Adrenal gland (tissue), 12 donors: ENCODE data around the gene SLC24A3. TPM values are rescaled to one million over a fixed set of nuclear protein-coding genes. Genes with fewer than 3 reads are reported as not detected.

Experiments used
- DNase-seq, 7 donors: peaks; one replicate each; pipeline ENCODE4 v3.0.0-alpha.2; 2019 to 2020
- H3K27ac ChIP-seq, 5 donors: fragments of 200-600 bp; sonication (generic) in 4 of 5; 1 replicate in 3 of 5; 2 replicates in 2 of 5; pipeline versions ENCODE4 v1.5.1 to v1.8.0; 2016 to 2020; ENCODE audit warnings: mild to moderate bottlenecking in 1 of 5
- H3K27me3 ChIP-seq: fragments of 200-600 bp; 2 replicates; pipeline ENCODE4 v1.8.0; 2021
- H3K36me3 ChIP-seq, 2 donors: fragments of 200-600 bp; replicated peaks in 1 of 2; 1 replicate in 1 of 2; 2 replicates in 1 of 2; pipeline versions ENCODE4 v1.5.1 to v1.8.0; 2018 to 2022
- H3K4me1 ChIP-seq, 2 donors: fragments of 200-600 bp; replicated peaks in 1 of 2; 1 replicate in 1 of 2; 2 replicates in 1 of 2; pipeline versions ENCODE4 v1.5.1 to v1.8.0; 2018 to 2021
- H3K4me3 ChIP-seq, 4 donors: fragments of 200-600 bp; sonication (generic) in 3 of 4; one replicate each; pipeline ENCODE4 v1.5.1; 2016 to 2018
- H3K9me3 ChIP-seq, 3 donors: fragments of 200-600 bp; sonication (generic) in 1 of 3; replicated peaks in 1 of 3; 1 replicate in 2 of 3; 2 replicates in 1 of 3; pipeline versions ENCODE4 v1.5.1 to v1.8.0; 2016 to 2021
- POLR2A ChIP-seq, 2 donors: fragments of 450-650 bp; IDR thresholded peaks; one replicate each; pipeline ENCODE4 v1.6.1; 2017; ENCODE audit warnings: antibody characterized with exemption in 2 of 2, mild to moderate bottlenecking in 2 of 2, moderate library complexity in 1 of 2
- WGBS, 4 donors: extraction: QIAGEN DNeasy Blood & Tissue Kit in 2 of 4; methylation state at CpG; one replicate each; pipeline versions ENCODE4 v1.1.5 to v1.1.7; 2013 to 2017; 5-methylcytosine and 5-hydroxymethylcytosine counted together
- intact Hi-C, 2 donors: fragments of 100-400 bp; cut with DNase I; formaldehyde crosslinking; loops; one replicate each; pipeline versions ENCODE4 v1.14.1 to v1.15.0; 2022 to 2023
- polyA plus RNA-seq, 3 donors: library from polyadenylated mRNA; stranded (reverse); fragments of 200-250 nt in 2 of 3; fragments of 350-450 nt in 1 of 3; fragmentation: Illumina TruSeq in 1 of 3; extraction: RNeasy Lipid Tissue Mini Kit (QIAGEN cat#74804) in 1 of 3; gene quantifications; one replicate each; pipeline ENCODE4 v1.2.3, GENCODE V29; 2013 to 2014
- total RNA-seq, 9 donors: library from RNA; depleted of rRNA in 4 of 9; stranded (reverse); fragments of >200 nt in 4 of 9; fragments of 120-200 nt in 1 of 9; fragmentation: NEBNext Ultra II Directional in 1 of 9; extraction: Animal tissue kit (Norgen Biotek cat#: 25700) in 1 of 9; gene quantifications; one replicate each; pipeline versions ENCODE4 v1.1.0 to v1.2.4, GENCODE V29; 2013 to 2023
- TF ChIP-seq, protein P1 (sequence below), 6 experiments: fragments of 450-650 bp in 4 of 6; fragments of 200-600 bp in 2 of 6; sonication (generic) in 1 of 6; IDR thresholded peaks; 1 replicate in 5 of 6; 2 replicates in 1 of 6; pipeline versions ENCODE4 v1.5.1 to v1.8.0; 2016 to 2021; ENCODE audit warnings: antibody characterized with exemption in 6 of 6, mild to moderate bottlenecking in 2 of 6, moderate library complexity in 1 of 6
- donor health status: healthy with polysubstance abuse.
- donor health status: Bipolar disorder and iron deficiency.
- donor health status: DM: yes; HTN: yes; CAD: no.
- donor health status: DM: no; HTN: no; CAD: no.
- donor health status: DM: no; HTN: no; CAD: no.
- donor health status: DM: yes; HTN: yes; CAD: no.

Gene SLC24A3
- total and polyA plus RNA-seq, 12 donors: 0.89 to 44.4 (median 2.7) TPM

DNA sequence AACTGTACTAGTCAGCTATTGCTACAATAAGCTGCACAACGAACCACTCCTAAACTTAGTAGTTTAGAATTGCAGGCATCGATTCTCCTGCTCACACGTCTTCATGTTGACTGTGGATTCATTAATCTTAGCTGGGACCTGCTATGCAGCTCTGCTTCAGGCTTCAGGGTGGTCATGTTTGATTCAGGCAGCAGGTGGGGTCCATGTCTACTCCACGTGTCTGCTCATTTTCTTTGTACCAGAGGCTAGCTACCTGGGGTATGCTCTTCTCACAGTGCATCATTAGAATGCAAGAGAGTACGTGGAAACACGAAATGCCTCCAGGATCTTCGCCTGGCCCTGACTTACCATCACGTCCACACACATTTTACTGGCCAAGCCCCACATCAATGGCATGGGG, 481.1 kb downstream of the SLC24A3 start:
- Histone ChIP-seq H3K4me3 (no peak overlapping the region), H3K27ac (no peak overlapping the region), H3K4me1 (peaks cover 0 to 2% of the 10 kb centered on the region in 2 donors), H3K36me3 (no peaks in the 10 kb centered on the region), H3K27me3 (no peaks in the 10 kb centered on the region), H3K9me3 (no peaks in the 10 kb centered on the region)
- intact Hi-C loops: loop anchor here (10.0 kb wide), 3 partner anchors 71 to 541 kb away; no protein-coding TSS in a partner anchor
- WGBS, 4 donors: 76 to 90% (median 82%) methylated on average over 8 of the region's 8 CpGs
- no peak for DNase-seq
- no peak for TF ChIP-seq POLR2A (IDR thresholded peaks at IDR 0.05)
- TF ChIP-seq, protein P1, sequence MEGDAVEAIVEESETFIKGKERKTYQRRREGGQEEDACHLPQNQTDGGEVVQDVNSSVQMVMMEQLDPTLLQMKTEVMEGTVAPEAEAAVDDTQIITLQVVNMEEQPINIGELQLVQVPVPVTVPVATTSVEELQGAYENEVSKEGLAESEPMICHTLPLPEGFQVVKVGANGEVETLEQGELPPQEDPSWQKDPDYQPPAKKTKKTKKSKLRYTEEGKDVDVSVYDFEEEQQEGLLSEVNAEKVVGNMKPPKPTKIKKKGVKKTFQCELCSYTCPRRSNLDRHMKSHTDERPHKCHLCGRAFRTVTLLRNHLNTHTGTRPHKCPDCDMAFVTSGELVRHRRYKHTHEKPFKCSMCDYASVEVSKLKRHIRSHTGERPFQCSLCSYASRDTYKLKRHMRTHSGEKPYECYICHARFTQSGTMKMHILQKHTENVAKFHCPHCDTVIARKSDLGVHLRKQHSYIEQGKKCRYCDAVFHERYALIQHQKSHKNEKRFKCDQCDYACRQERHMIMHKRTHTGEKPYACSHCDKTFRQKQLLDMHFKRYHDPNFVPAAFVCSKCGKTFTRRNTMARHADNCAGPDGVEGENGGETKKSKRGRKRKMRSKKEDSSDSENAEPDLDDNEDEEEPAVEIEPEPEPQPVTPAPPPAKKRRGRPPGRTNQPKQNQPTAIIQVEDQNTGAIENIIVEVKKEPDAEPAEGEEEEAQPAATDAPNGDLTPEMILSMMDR (IDR thresholded peaks at IDR 0.05): no peak

DNA sequence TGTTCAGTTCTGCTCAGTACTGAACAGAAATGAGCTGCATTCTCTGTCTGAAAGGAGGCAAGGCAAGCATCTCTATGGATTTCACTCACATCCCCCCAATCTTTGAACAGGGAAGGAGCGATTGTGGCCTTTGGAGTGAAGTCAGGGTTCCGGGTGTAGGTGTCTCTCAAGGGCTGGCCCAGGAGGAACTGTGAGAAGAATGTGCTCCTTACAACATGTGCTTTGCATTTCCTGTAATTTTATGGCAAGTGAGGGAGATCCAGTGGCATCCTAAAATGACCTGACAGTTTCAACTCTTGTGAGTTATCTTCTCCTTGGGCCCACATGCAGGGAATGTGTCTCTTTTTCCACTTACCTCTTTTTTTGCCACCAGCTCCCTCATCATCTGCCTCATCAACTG, 482.6 kb downstream of the SLC24A3 start:
- Histone ChIP-seq H3K4me1 (no peaks in the 10 kb centered on the region), H3K9me3 (no peaks in the 10 kb centered on the region), H3K4me3 (no peak overlapping the region), H3K27ac (no peak overlapping the region), H3K36me3 (no peaks in the 10 kb centered on the region), H3K27me3 (no peaks in the 10 kb centered on the region)
- intact Hi-C loops: loop anchor here (10.0 kb wide), 3 partner anchors 70 to 540 kb away; no protein-coding TSS in a partner anchor
- WGBS, 4 donors: 69 to 74% (median 73%) methylated on average over 2 of the region's 2 CpGs
- no peak for DNase-seq
- TF ChIP-seq, protein P1 (IDR thresholded peaks at IDR 0.05): no peak
- TF ChIP-seq POLR2A (IDR thresholded peaks at IDR 0.05): no peak

DNA sequence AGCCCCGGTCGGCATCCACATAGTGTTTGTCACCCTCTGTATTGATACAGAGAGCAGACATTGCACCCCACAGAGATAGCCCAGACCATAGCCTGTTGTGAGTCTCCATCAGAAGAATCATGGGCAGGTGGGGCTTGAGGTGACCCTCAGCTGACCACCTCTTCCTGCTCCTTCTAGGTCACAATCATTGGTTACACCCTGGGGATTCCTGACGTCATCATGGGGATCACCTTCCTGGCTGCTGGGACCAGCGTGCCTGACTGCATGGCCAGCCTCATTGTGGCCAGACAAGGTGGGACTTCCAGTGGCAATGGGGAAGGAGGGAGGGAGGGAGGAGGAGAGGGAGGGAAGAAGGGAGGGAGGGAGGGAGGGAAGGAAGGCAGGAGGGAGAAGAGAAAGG, 484.2 kb downstream of the SLC24A3 start:
- H3K27ac ChIP-seq: no peak overlapping the region
- H3K4me1 ChIP-seq: no peaks in the 10 kb centered on the region
- DNase-seq: no peak
- WGBS, 4 donors: 83 to 98% (median 90%) methylated on average over 4 of the region's 4 CpGs
- intact Hi-C loops: loop anchor here (10.0 kb wide), 3 partner anchors 68 to 538 kb away; no protein-coding TSS in a partner anchor
- H3K27me3 ChIP-seq: no peaks in the 10 kb centered on the region
- TF ChIP-seq, protein P1 (IDR thresholded peaks at IDR 0.05): no peak
- no peak for TF ChIP-seq POLR2A (IDR thresholded peaks at IDR 0.05)
- no peak overlapping the region for H3K4me3 ChIP-seq
- H3K9me3 ChIP-seq: no peaks in the 10 kb centered on the region
- no peaks in the 10 kb centered on the region for H3K36me3 ChIP-seq

DNA sequence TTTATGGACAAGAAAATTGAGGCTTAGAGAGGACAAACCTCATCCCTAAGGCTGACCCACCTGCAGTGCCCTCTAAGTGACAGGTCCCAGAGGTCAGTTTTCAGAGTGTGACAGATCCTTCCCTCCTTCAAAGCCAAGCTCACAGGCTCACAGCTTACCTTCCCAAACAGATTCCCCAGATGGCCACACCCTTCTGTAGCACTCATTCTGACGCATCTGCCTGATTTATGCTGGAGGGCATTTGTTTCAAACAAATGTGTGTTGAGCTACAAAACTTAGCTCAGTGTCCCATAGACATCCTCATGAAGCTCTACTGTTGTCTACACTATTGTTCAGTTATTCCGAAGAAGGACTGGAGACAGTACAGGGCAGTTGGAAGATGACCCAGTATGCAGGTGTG, 485.0 kb downstream of the SLC24A3 start:
- Histone ChIP-seq H3K27me3 (no peaks in the 10 kb centered on the region), H3K9me3 (no peaks in the 10 kb centered on the region), H3K36me3 (no peaks in the 10 kb centered on the region), H3K4me3 (no peak overlapping the region), H3K27ac (no peak overlapping the region), H3K4me1 (no peaks in the 10 kb centered on the region)
- 95 to 100% (median 99%) methylated on average over 1 to 2 of the region's 2 CpGs for WGBS, 4 donors
- DNase-seq: no peak
- intact Hi-C loops: loop anchor here (10.0 kb wide), 3 partner anchors 67 to 537 kb away; no protein-coding TSS in a partner anchor
- no peak for TF ChIP-seq POLR2A (IDR thresholded peaks at IDR 0.05)
- TF ChIP-seq, protein P1 (IDR thresholded peaks at IDR 0.05): no peak
